HG03354 (cell line): ENCODE measurements around the gene RALGPS1.
"Not testable (repeated sequence)": the region's sequence is repeated elsewhere in the genome, so short reads cannot be mapped to it uniquely, and the experiment has no call there.

Experiments
- ATAC-seq: cut with Tn5 transposase; IDR thresholded peaks from one replicate; pipeline ENCODE4 v1.9.1; 2021; ENCODE audit warnings: mild to moderate bottlenecking; ENCODE audit not compliant: unreplicated experiment, poor library complexity, severe bottlenecking

Gene RALGPS1

DNA sequence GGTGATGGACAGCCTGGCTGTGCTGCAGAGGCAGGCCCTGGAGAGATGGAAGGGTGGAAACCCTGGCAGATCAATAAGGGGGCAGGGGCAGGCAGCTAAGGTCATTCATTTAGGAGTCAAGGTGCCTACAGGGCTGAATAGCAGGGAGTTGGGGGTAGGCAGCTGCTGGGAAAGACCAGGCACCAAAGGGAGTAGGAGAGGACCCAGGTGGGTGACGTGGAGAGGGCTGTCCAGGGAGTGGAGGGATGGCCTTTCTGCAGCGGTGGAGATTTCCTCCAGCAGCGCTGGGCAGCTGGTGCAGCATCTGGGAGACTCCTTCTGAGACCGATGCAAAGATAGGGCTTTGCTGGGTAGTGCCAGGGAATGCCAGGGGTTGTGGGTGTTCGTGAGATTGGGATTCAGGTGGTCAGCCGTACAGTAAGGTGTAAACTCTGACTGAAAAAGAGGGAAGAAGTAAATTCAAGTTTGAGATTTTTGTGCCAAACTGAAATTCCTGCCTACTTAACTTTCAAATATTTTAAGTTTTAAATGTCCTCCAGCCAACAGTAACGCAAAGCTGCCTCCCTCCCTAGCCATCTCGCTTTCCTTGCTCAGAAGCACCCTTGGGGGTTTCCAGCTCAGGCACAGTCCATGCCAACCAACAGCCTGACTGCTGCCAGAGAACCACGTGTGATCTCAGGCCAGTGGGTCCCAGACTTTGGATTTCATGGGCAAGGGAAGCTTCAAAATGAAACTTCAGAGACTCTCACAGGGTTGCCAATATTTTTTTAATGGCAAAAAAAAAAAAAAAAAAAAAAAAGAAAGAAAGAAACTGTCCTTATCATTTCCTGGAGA is 226.5 kb downstream of the RALGPS1 start:
- ATAC-seq = no peak

- ATAC-seq = no peak
Observed at GRCh38 chr9:127142291-127142690, 227.7 kb downstream of the RALGPS1 start.

GRCh38 chr9:127142931-127143464 is 228.4 kb downstream of the RALGPS1 start:
- no peak for ATAC-seq

- ATAC-seq = no peak
Observed at GRCh38 chr9:127143920-127144465, 229.4 kb downstream of the RALGPS1 start.

DNA sequence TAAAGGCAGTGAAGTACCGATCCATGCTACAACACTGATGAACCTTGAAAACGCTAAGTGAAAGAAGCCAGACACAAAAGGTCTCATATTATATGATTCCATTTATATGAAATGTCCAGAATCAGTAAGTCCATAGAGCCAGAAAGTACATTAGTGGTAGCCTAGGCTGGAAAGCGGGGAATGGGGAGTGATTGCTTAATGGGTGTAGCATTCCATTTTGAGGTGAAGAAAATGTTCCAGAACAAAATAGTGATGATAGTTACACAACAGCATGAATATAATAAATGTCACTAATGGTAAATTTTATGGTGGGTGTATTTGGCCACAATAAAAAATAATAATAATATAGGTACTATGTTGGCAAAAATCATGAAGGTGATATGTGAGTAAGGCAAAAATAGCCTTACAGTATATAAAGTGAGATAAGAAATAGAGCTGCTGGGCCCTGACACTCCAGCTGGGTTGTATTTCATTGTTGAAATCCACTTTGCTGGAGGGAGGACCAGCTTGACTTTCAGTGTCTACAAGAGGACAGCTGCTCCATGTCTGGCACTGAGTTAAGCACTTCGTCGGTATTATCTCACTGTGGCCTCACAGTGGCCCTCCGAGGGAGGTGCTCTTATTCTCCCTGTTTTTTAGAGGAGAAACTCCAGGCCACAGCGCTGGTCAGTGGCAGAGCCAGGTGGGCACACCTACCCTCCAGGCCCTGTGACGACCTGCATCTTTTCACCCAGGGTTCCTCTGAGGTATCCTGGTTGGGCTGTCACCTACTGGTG is 230.3 kb downstream of the RALGPS1 start:
- no peak for ATAC-seq

DNA sequence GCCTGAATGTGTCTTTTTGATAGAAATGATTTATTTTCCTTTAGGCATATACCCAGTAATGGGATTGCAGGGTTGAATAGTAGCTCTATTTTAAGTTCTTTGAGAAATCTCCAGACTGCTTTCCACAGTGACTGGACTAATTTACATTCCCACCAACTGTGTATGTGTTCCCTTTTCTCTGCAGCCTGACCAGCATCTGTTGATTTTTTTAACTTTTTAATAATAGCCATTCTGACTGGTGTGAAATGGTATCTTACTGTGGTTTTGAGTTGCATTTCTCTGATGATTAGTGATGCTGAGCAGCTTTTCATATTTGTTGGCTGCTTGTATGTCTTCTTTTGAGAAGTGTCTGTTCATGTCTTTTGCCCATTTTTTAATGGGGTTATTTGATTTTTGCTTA is 232.3 kb downstream of the RALGPS1 start:
- ATAC-seq = not testable (repeated sequence)

GRCh38 chr9:127147251-127147650 is 232.7 kb downstream of the RALGPS1 start:
- no peak for ATAC-seq

DNA sequence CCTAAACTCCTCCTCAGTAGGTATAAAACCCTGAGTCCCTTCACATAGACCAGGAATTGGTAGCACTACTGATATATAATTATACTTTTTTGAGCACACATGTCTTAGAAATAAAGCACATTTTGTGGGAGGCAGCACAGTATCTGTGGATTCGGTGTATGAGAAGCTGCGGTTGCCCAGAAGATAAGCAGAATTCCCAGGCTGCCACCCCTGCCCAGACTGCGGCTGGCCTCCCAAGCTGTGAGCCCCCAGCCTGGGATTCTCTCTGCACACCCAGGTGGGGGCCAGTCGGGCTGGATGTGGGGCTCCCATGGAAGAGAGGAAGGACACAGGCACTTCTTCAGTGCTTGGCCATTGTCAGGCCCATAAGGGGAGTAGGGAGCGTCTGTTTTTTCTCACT is 233.4 kb downstream of the RALGPS1 start:
- no peak for ATAC-seq

GRCh38 chr9:127149010-127149409 is 234.4 kb downstream of the RALGPS1 start:
- no peak for ATAC-seq

GRCh38 chr9:127149463-127150390 is 235.1 kb downstream of the RALGPS1 start:
- no peak for ATAC-seq

DNA sequence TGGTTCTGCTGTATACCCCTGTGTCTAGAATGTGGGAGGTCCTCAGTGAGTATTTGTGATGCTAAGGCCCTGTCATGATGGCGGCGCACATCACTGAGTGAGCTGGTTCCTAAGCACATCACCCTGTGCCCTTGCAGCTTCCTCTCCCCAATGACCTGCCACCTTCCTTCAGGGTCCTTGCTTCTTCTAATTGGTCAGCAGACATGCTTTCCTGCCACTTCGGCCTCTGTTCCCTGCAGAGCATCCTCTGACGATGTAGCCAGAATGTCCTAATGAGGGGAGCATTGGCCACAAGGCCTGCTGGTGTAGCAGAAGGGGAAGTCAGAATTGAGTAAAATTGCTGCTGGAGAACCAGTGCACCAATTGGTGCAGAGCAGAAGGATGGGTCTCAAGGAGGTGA is 238.9 kb downstream of the RALGPS1 start:
- ATAC-seq = no peak

DNA sequence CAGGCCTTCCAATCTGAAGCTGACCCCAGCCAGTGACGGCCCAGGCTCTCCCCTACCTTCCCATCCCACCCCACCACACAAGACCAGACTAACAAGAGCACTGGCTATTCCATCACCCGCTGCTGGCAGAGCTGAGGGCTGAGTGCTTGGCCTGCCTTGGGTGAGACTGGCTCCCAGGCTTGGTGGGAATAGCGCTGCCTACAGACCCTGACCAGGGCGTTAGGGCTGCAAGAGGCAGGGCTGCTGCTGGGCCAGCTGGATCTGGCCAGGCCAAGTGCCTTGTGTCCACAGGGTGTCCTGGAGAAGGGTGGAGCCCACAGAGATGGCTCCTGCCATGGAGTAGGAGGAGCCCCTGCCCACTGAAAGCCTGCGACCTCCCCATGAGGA is 239.4 kb downstream of the RALGPS1 start:
- ATAC-seq = no peak

DNA sequence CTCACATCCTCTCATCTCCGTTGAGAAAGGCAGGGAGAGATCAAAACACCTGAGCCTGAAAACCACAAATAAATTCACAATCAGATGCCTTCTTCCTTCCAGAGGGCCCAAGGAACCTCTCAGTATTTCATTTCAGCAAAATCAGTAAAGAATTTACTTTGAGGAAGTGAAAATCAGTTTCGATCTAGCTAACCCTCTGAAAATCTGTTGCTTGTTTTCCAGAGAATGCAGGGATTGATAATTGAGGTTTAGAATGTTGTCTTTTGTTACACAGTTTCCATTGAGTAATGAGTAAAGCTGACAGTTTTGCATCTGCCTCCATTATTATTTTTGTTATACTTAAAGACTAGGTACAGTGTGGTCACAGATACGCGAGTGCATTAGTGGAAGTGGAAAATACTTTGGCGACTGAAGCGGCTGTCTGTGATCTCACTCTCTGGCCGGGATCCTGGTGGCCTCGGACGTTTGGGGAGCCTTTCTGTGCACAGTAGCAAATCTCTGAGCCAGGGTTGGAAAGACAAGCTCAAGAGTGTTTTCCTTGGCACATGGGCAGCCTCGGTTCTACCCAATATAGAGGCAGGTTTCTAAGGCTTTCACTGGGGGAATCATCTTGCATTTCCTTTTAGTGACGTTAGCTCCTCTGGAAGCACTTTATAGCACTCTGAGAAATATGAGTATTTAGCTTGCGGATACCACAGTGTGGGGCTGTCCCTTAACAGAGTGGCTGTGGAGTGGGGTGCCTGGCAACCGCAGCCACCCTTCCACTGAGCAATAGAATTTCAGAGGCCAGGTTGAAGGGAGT is 240.0 kb downstream of the RALGPS1 start:
- peak; percentile 63 for ATAC-seq

DNA sequence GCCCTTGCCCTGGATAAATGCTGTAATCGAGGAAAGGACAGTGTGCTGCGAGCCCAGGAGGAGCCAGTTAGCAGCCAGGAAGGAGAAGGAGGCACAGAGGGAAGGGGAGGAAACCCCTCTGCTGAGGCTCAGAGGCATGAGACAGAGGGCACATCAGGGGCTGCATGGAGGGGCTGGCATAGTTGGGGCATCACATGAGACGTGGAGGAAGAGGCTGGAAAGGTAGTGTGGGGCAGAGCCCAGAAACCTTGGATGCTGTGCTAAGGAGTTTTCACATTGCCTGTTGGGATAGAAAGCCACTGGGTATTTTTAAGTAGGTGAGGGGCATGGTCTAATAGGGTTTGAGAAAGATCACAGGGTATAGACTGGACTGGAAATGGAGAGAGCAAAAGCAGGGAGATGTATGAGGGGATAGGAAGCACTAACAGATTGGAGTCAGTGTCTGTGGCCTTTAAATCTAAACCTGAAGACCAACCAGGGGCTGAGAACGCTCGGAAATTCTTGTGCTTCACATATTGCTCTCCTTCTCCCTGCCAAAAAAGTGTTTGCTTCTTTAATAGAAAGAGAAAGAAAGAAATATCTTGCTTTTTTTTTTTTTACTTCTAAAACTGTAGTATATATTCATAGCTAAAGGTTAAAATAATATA is 240.9 kb downstream of the RALGPS1 start:
- no peak for ATAC-seq

- no peak for ATAC-seq
Observed at GRCh38 chr9:127158786-127159324, 244.3 kb downstream of the RALGPS1 start.

GRCh38 chr9:127159325-127159801 is 244.8 kb downstream of the RALGPS1 start:
- ATAC-seq = no peak

DNA sequence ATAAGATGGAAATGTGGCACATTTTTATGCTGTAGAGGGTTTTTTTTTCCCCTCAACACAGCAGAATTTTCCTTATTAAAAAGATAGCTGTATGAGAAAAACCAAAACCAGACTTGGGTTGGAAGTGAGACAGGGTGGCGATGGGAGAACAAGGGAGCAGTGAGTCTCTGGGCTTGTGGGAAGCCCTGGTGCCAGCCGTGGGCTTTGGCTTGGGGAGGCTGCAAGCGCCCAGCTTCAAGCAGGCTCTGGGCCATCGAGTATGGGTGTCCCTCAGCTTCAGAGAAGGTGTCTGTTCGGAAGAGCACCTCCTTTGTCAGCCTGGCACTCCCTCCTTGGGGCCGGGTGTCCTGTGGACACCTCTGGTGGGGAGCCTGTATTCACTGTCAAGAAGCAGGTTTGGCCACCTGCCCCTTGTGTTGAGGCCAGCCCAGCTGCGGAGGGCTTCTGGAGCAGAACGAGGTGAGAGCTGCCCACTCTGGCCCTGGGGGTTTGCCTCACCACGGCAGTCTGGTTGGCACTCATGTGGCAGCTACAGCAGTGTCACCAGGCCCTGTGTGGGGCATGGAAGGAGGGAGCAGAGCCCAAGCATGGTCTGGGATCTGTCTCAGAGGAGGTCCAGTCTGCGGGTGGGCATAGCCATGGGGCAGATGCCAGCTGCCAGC is 245.5 kb downstream of the RALGPS1 start:
- ATAC-seq = no peak
